Measurements from ENCODE around the gene TTC23L.

DNA sequence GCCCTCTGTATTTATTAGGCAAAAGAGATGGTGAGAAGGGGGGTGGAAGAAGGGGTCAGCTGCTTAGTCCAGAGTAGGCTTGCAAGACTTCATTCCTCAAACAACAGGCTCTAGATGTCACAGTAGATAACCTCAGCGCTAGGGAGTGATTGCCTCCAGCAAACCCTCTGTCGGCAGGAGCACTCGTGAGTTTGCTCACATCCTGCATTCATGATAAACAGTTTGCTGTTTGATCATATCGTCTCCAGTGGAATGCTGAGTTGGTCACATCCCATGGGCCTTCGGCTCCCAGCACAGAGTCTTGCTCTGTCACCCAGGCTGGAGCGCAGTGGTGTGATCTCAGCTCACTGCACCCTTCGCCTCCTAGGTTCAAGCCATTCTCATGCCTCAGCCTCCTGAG is 3.6 kb downstream of the TTC23L start:
- TF ChIP-seq CTCF (IDR thresholded peaks at IDR 0.05; ENCODE audit: low read depth, low read length) = no peak
- no peak for TF ChIP-seq POLR2A (IDR thresholded peaks at IDR 0.05; ENCODE audit: extremely low read depth, insufficient read length)
- TF ChIP-seq, protein P1, sequence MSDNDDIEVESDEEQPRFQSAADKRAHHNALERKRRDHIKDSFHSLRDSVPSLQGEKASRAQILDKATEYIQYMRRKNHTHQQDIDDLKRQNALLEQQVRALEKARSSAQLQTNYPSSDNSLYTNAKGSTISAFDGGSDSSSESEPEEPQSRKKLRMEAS (IDR thresholded peaks at IDR 0.05; ENCODE audit: low read depth, low read length) = no peak
- no peak for TF ChIP-seq MYC (IDR thresholded peaks at IDR 0.05; ENCODE audit: low read depth, low read length)

All from NB4 (cell line).